Activated T-cell treated with anti-CD3 and anti-CD28 coated beads, Interleukin-2, amount 50 U/mL, for 24 hours (primary cell): ENCODE data around the gene AFM.

Experiments
- DNase-seq: peaks from one replicate; pipeline ENCODE4 v3.0.0-alpha.2; 2020
- H3K27ac Mint-ChIP-seq: 2 replicates; pipeline ENCODE4 v1.8.0; 2020; ENCODE audit warnings: mild to moderate bottlenecking, mixed read lengths
- H3K27me3 Mint-ChIP-seq: 2 replicates; pipeline ENCODE4 v1.8.0; 2020; ENCODE audit warnings: mixed read lengths
- H3K36me3 Mint-ChIP-seq: 2 replicates; pipeline ENCODE4 v1.8.0; 2020; ENCODE audit warnings: low read depth, mixed read lengths
- H3K4me1 Mint-ChIP-seq: 2 replicates; pipeline ENCODE4 v1.8.0; 2020; ENCODE audit warnings: low read depth, mixed read lengths
- H3K4me3 Mint-ChIP-seq: 2 replicates; pipeline ENCODE4 v1.8.0; 2020; ENCODE audit warnings: mild to moderate bottlenecking, moderate library complexity, mixed read lengths
- H3K9me3 Mint-ChIP-seq: 2 replicates; pipeline ENCODE4 v1.8.0; 2020; ENCODE audit warnings: mixed read lengths

AFM gene

DNA sequence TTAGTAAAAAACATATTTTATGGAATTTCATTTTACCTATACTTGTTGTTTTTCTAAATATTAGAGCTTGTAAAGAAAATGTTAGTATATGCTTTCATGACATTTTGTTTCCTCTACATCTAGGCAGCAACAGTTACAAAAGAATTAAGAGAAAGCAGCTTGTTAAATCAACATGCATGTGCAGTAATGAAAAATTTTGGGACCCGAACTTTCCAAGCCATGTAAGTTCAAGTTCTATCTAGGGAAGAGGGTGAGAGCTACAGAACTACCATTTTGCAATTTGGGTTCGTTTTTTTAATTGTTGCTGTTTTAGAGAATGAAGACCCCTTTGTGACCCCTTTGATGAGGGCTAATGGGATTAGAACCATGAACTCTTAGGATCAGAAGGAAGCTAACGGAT is 38.3 kb upstream of the AFM start:
- DNase-seq = no peak
- H3K4me3 Mint-ChIP-seq = no peak overlapping the region
- no peaks in the 10 kb centered on the region for H3K36me3 Mint-ChIP-seq
- H3K9me3 Mint-ChIP-seq = no peaks in the 10 kb centered on the region
- no peak overlapping the region for H3K27ac Mint-ChIP-seq
- H3K27me3 Mint-ChIP-seq = peaks cover 20% of the 10 kb centered on the region
- no peaks in the 10 kb centered on the region for H3K4me1 Mint-ChIP-seq

DNA sequence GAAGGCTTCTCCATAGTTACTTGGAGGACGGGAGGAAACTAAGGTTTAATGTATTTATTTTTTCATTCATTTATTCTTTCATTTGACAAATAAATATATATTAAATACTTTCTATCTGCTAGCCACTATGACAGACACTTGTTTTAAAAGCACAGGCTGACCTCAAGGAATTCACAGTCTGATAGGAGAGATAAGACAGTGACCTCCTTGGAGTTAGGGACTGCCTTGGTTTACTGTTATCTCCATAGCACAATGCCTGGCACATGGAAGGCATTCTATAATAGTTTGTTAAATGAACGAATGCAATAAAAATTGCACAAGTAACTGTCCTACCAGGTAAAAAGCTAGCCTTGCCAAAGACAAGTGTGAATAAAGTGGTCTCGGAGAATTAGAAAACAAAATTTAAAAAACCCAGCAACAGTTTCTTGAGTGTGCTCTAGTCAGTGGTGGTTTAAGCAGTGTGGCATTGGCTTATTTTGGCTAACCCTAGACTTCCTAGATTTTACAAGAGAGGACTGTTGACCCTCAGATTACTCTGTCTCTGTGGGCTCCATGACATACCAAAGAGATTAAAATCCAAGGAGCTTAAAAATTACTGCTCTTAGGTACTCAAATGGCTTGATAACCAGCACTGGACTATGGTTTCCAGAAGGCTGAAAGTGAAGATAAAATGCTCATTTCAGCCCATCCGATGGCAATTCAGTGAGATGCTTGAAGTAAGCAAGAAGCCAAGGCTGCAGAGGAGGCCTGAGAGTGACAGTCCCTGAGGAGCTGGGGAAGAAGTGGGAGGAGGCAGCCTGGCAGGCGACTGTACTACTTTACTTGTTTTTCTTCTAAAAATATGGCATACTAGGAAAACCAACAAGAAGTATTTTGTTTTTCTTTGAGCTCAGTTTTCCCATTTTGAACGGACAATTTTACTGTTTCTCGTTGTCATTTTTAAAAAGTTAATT is 35.9 kb upstream of the AFM start:
- no peaks in the 10 kb centered on the region for H3K36me3 Mint-ChIP-seq
- H3K9me3 Mint-ChIP-seq = no peaks in the 10 kb centered on the region
- H3K27ac Mint-ChIP-seq = no peak overlapping the region
- H3K4me1 Mint-ChIP-seq = no peaks in the 10 kb centered on the region
- H3K27me3 Mint-ChIP-seq = peaks cover 19% of the 10 kb centered on the region
- no peak overlapping the region for H3K4me3 Mint-ChIP-seq
- DNase-seq = no peak

GRCh38 chr4:73446336-73446938 is 35.1 kb upstream of the AFM start:
- no peaks in the 10 kb centered on the region for H3K4me1 Mint-ChIP-seq
- no peak for DNase-seq
- no peak overlapping the region for H3K4me3 Mint-ChIP-seq
- H3K9me3 Mint-ChIP-seq = no peaks in the 10 kb centered on the region
- peaks cover 17% of the 10 kb centered on the region for H3K27me3 Mint-ChIP-seq
- H3K36me3 Mint-ChIP-seq = no peaks in the 10 kb centered on the region
- no peak overlapping the region for H3K27ac Mint-ChIP-seq

DNA sequence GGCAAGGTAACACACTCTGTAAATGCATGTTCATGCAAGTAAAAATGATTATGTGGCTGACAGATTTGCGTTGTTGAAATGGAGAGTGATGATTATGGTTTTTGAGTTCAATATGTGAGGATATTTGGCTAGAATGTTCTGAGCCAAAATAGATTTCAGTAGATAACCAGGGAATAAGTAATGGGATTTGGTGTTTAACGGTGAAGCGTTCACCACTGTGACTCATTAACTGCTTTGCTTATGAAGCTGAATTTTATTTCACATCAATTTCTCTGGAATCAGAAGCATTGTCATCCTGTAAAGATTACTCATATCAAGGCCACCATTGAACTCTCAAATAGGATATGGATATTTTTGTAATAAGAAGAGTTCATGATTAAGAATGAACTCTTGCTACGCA is 33.9 kb upstream of the AFM start:
- H3K36me3 Mint-ChIP-seq = no peaks in the 10 kb centered on the region
- no peak overlapping the region for H3K4me3 Mint-ChIP-seq
- H3K4me1 Mint-ChIP-seq = no peaks in the 10 kb centered on the region
- peaks cover 18% of the 10 kb centered on the region for H3K27me3 Mint-ChIP-seq
- no peaks in the 10 kb centered on the region for H3K9me3 Mint-ChIP-seq
- DNase-seq = no peak
- no peak overlapping the region for H3K27ac Mint-ChIP-seq

- Mint-ChIP-seq H3K36me3 (no peaks in the 10 kb centered on the region), H3K4me1 (no peaks in the 10 kb centered on the region), H3K9me3 (no peaks in the 10 kb centered on the region), H3K4me3 (no peak overlapping the region), H3K27ac (no peak overlapping the region), H3K27me3 (peaks cover 20% of the 10 kb centered on the region)
- no peak for DNase-seq
These were observed 32.9 kb upstream of the AFM start for GRCh38 chr4:73448448-73449203.

- Mint-ChIP-seq H3K36me3 (no peaks in the 10 kb centered on the region), H3K27ac (no peak overlapping the region), H3K4me1 (no peaks in the 10 kb centered on the region), H3K27me3 (peaks cover 22% of the 10 kb centered on the region), H3K9me3 (no peaks in the 10 kb centered on the region), H3K4me3 (no peak overlapping the region)
- no peak for DNase-seq
These were observed 31.0 kb upstream of the AFM start for GRCh38 chr4:73450398-73451004.

- no peaks in the 10 kb centered on the region for H3K9me3 Mint-ChIP-seq
- H3K27me3 Mint-ChIP-seq = peaks cover 22% of the 10 kb centered on the region
- no peaks in the 10 kb centered on the region for H3K36me3 Mint-ChIP-seq
- H3K27ac Mint-ChIP-seq = no peak overlapping the region
- DNase-seq = no peak
- H3K4me1 Mint-ChIP-seq = no peaks in the 10 kb centered on the region
- no peak overlapping the region for H3K4me3 Mint-ChIP-seq
These were observed 30.1 kb upstream of the AFM start for GRCh38 chr4:73451404-73451803.

DNA sequence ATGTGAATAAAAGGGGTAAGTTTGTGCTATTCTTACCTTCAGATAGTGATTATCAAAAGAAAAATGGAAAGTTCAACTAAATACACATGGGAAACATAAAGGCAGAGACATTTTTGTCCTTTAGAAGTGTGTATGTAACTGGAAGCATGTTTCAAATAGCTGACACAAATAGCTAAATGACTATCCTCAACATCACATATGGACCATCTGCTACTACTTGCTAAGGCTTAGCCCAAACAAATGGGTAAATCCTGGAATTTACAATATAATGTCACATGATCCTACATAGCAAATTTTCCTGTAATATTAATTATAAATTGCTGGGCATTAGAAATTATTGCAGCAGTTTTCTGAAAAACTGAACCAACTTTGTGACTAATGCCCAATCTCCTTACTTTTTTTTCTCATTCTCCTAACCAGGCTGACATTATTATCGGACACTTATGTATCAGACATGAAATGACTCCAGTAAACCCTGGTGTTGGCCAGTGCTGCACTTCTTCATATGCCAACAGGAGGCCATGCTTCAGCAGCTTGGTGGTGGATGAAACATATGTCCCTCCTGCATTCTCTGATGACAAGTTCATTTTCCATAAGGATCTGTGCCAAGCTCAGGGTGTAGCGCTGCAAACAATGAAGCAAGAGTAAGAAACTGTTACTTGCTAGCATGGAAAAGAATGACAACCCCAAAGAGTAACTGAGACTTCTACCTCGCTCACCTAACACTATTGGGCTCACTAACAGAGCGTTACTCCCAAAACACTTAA is 29.4 kb upstream of the AFM start:
- Mint-ChIP-seq H3K4me1 (no peaks in the 10 kb centered on the region), H3K36me3 (no peaks in the 10 kb centered on the region), H3K4me3 (no peak overlapping the region), H3K27ac (no peak overlapping the region), H3K9me3 (no peaks in the 10 kb centered on the region), H3K27me3 (peaks cover 20% of the 10 kb centered on the region)
- DNase-seq = no peak

GRCh38 chr4:73452953-73453700 is 28.4 kb upstream of the AFM start:
- DNase-seq = no peak
- Mint-ChIP-seq H3K4me3 (no peak overlapping the region), H3K4me1 (no peaks in the 10 kb centered on the region), H3K27ac (no peak overlapping the region), H3K9me3 (no peaks in the 10 kb centered on the region), H3K36me3 (no peaks in the 10 kb centered on the region), H3K27me3 (peaks cover 16% of the 10 kb centered on the region)

DNA sequence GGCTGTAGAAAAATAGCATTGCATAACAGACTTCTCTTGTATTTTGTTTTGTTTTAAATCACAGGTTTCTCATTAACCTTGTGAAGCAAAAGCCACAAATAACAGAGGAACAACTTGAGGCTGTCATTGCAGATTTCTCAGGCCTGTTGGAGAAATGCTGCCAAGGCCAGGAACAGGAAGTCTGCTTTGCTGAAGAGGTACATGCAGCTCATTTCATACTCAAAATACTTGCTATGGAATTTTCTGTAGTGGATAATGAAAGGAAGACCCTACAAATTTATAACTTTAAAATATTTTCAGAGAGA is 27.9 kb upstream of the AFM start:
- Mint-ChIP-seq H3K27me3 (peaks cover 16% of the 10 kb centered on the region), H3K36me3 (no peaks in the 10 kb centered on the region), H3K4me1 (no peaks in the 10 kb centered on the region), H3K9me3 (no peaks in the 10 kb centered on the region), H3K27ac (no peak overlapping the region), H3K4me3 (no peak overlapping the region)
- no peak for DNase-seq

- no peaks in the 10 kb centered on the region for H3K36me3 Mint-ChIP-seq
- H3K27ac Mint-ChIP-seq = no peak overlapping the region
- H3K4me1 Mint-ChIP-seq = no peaks in the 10 kb centered on the region
- H3K9me3 Mint-ChIP-seq = no peaks in the 10 kb centered on the region
- peaks cover 16% of the 10 kb centered on the region for H3K27me3 Mint-ChIP-seq
- H3K4me3 Mint-ChIP-seq = no peak overlapping the region
- no peak for DNase-seq
These were observed 26.6 kb upstream of the AFM start for GRCh38 chr4:73454920-73455319.

- H3K36me3 Mint-ChIP-seq = no peaks in the 10 kb centered on the region
- no peaks in the 10 kb centered on the region for H3K4me1 Mint-ChIP-seq
- no peaks in the 10 kb centered on the region for H3K9me3 Mint-ChIP-seq
- no peak overlapping the region for H3K4me3 Mint-ChIP-seq
- H3K27ac Mint-ChIP-seq = no peak overlapping the region
- H3K27me3 Mint-ChIP-seq = peaks cover 13% of the 10 kb centered on the region
- no peak for DNase-seq
These were observed 25.1 kb upstream of the AFM start for GRCh38 chr4:73456177-73457022.
